B cell (primary cell): ENCODE measurements around the gene LPAR2.

Experiments used
- EZH2 ChIP-seq: IDR thresholded peaks from 2 replicates; pipeline ENCODE4 v1.6.1; 2012; ENCODE audit warnings: borderline replicate concordance, low read depth, mild to moderate bottlenecking, moderate library complexity, low read length; ENCODE audit not compliant: insufficient read depth, poor library complexity, severe bottlenecking
- TF ChIP-seq, protein P1 (sequence below): fragments of 200-600 bp; IDR thresholded peaks from one replicate; pipeline ENCODE4 v1.8.0; 2022; ENCODE audit warnings: antibody characterized with exemption, mild to moderate bottlenecking

DNA sequence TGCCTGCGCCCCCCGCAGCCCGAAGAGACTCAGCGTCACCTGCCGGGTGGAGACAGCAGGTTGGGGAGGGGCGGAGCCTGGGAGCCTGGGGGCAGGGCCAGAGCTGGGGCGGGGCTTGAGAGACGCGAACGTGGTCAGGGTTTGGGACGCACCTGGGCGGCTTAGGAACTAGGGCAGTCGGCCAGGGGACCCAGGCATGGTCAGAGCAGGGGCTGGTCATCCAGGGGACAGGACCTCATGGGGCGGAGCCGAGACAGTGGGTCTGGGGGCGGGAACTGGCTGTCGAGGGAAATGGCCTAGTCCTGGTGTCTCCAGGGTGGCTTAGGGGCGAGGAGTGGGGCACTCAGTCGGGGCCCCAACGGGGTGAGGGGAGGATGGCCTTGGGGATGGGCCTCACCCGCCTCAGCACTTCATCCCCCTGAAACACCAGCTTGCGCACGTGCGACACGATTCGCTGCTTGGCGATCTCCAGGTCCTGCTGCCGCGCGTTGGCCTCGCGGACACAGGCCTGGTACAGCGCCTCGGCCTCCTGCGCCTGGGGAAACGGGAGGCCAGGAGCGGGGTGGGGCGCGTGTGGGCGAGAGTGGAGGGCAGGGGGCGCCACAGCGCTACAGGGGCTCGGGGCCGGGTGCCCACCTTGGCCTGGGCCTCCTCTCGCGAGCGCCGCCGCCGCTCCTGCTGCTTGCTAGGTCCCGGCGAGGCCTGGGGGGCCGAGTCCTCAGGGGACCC lies 9.7 kb upstream of the LPAR2 start:
- TF ChIP-seq, protein P1, sequence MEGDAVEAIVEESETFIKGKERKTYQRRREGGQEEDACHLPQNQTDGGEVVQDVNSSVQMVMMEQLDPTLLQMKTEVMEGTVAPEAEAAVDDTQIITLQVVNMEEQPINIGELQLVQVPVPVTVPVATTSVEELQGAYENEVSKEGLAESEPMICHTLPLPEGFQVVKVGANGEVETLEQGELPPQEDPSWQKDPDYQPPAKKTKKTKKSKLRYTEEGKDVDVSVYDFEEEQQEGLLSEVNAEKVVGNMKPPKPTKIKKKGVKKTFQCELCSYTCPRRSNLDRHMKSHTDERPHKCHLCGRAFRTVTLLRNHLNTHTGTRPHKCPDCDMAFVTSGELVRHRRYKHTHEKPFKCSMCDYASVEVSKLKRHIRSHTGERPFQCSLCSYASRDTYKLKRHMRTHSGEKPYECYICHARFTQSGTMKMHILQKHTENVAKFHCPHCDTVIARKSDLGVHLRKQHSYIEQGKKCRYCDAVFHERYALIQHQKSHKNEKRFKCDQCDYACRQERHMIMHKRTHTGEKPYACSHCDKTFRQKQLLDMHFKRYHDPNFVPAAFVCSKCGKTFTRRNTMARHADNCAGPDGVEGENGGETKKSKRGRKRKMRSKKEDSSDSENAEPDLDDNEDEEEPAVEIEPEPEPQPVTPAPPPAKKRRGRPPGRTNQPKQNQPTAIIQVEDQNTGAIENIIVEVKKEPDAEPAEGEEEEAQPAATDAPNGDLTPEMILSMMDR, result no peak
- TF ChIP-seq EZH2, result no peak
